Smooth muscle cell (in vitro differentiated cells): ENCODE data around the gene SLC24A4. TPM values are rescaled to one million over a fixed set of nuclear protein-coding genes. Genes with fewer than 3 reads are reported as not detected.

Experiments
- DNase-seq: peaks from one replicate; lab custom pipeline; 2025; ENCODE audit not compliant: unreplicated experiment; lab: John Stamatoyannopoulos, UW
- H2AFZ ChIP-seq: fragments of 200-600 bp; sonication (generic); 2 replicates; pipeline ENCODE4 v1.6.0; 2016; ENCODE audit warnings: antibody characterized with exemption, low read depth, mild to moderate bottlenecking
- H3F3A ChIP-seq: fragments of 200-600 bp; sonication (generic); 2 replicates; pipeline ENCODE4 v1.6.0; 2017; ENCODE audit warnings: antibody characterized with exemption, low read depth
- H3K27ac ChIP-seq: fragments of 200-600 bp; sonication (generic); 2 replicates; pipeline ENCODE4 v1.5.1; 2016; ENCODE audit warnings: low read depth, mild to moderate bottlenecking
- H3K27me3 ChIP-seq: fragments of 200-600 bp; sonication (generic); 2 replicates; pipeline ENCODE4 v1.6.1; 2016; ENCODE audit warnings: low read depth, mild to moderate bottlenecking
- H3K36me3 ChIP-seq: fragments of 200-600 bp; sonication (generic); 2 replicates; pipeline ENCODE4 v1.5.1; 2016; ENCODE audit warnings: low read depth
- H3K4me1 ChIP-seq: fragments of 200-600 bp; sonication (generic); 2 replicates; pipeline ENCODE4 v1.5.1; 2016; ENCODE audit warnings: low read depth
- H3K4me2 ChIP-seq: fragments of 200-600 bp; sonication (generic); 2 replicates; pipeline ENCODE4 v1.6.0; 2016; ENCODE audit warnings: mild to moderate bottlenecking
- H3K4me3 ChIP-seq: fragments of 200-600 bp; sonication (generic); 2 replicates; pipeline ENCODE4 v1.5.1; 2016; ENCODE audit warnings: mild to moderate bottlenecking
- H3K79me2 ChIP-seq: fragments of 200-600 bp; sonication (generic); 2 replicates; pipeline ENCODE4 v1.6.0; 2016; ENCODE audit warnings: low read depth, mild to moderate bottlenecking
- H3K9ac ChIP-seq: fragments of 200-600 bp; sonication (generic); 2 replicates; pipeline ENCODE4 v1.6.0; 2016; ENCODE audit warnings: low read depth
- H3K9me3 ChIP-seq: fragments of 200-600 bp; sonication (generic); replicated peaks from 2 replicates; pipeline ENCODE4 v1.5.1; 2016; ENCODE audit warnings: low read depth
- H4K20me1 ChIP-seq: fragments of 200-600 bp; sonication (generic); 2 replicates; pipeline ENCODE4 v1.6.0; 2016; ENCODE audit warnings: low read depth
- WGBS: methylation state at CpG from one replicate; pipeline ENCODE4 v1.1.7; 2016; ENCODE audit warnings: low lambda C conversion rate; 5-methylcytosine and 5-hydroxymethylcytosine counted together
- polyA plus RNA-seq: library from polyadenylated mRNA; unstranded; fragments of >200 nt; fragmentation: Nextera tagmentation; extraction: Ambion mirVana; gene quantifications from 2 replicates; pipeline ENCODE4 v1.2.1, GENCODE V29; 2016
- total RNA-seq: library from RNA; depleted of rRNA; stranded (reverse); fragments of >200 nt; gene quantifications from 2 replicates; pipeline ENCODE4 v1.2.3, GENCODE V29; 2014
- TF ChIP-seq, protein P1 (sequence below): fragments of 200-600 bp; sonication (generic); IDR thresholded peaks from 2 replicates; pipeline ENCODE4 v1.5.1; 2017; ENCODE audit warnings: borderline replicate concordance, mild to moderate bottlenecking, antibody characterized with exemption; ENCODE audit not compliant: insufficient read depth, poor library complexity, severe bottlenecking

The SLC24A4 gene
- total and polyA plus RNA-seq, 2 experiments from 2014 or later: 0.58 TPM; not detected in 1

DNA sequence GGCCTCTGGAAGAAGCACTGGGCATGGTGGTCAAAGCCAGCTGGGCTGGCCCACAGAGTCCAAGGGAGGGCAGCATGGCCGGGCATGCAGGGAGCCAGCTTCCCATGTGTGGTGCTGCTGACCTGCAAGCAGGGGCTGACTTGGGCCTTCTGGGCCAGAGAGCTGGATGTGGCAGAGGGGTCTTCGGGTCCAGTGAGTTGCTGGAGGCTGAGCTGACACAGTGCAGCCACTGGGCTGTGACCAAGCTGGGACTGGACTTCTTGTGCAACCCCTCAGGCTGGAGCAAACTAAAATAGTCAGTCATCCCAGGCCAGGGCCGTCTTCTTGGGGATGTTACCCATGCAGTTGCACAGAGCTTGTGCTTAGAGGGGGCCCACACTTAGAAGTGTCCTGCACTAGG is 183.3 kb downstream of the SLC24A4 start:
- no peak overlapping the region for H2AFZ ChIP-seq
- TF ChIP-seq, protein P1, sequence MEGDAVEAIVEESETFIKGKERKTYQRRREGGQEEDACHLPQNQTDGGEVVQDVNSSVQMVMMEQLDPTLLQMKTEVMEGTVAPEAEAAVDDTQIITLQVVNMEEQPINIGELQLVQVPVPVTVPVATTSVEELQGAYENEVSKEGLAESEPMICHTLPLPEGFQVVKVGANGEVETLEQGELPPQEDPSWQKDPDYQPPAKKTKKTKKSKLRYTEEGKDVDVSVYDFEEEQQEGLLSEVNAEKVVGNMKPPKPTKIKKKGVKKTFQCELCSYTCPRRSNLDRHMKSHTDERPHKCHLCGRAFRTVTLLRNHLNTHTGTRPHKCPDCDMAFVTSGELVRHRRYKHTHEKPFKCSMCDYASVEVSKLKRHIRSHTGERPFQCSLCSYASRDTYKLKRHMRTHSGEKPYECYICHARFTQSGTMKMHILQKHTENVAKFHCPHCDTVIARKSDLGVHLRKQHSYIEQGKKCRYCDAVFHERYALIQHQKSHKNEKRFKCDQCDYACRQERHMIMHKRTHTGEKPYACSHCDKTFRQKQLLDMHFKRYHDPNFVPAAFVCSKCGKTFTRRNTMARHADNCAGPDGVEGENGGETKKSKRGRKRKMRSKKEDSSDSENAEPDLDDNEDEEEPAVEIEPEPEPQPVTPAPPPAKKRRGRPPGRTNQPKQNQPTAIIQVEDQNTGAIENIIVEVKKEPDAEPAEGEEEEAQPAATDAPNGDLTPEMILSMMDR: no peak
- WGBS: 90% methylated on average over 3 of the region's 3 CpGs

DNA sequence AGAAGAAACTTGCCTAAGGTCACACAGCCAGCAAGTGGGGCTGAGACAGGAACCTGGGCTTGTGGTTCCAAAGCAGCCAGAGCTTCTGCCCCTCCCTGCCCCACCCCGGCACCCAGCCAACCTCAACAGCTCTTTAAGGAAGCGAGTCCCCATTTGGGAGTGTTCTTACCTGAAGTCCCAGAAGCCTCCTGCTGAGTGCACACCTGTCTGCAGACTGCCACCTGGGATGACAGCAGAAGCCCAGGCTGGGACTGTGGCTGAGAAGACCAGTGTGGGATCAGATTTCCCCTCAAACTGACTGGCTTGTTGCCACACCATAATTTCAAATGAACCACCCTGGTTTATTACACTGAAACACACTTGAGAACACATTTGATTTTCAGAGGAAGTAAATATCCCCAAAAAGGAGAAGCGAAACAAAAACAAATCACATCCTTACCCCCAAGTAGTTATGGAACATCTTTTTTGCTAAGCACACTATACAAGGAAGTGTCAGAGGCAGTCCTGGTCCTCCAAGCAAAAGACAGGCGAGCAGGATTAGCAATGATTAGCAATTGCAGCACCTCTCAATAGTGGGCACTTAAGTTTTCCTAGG is 184.3 kb downstream of the SLC24A4 start:
- H3K27me3 ChIP-seq: no peaks in the 10 kb centered on the region

More for the DNA sequence above, 183.3 kb downstream of the SLC24A4 start:
- Histone ChIP-seq H3K27me3 (no peaks in the 10 kb centered on the region), H4K20me1 (no peaks in the 10 kb centered on the region), H3K9me3 (no peaks in the 10 kb centered on the region), H3K79me2 (no peaks in the 10 kb centered on the region), H3K36me3 (no peaks in the 10 kb centered on the region), H3K4me3 (no peak overlapping the region), H3K27ac (no peak overlapping the region), H3K4me1 (no peaks in the 10 kb centered on the region), H3F3A (peaks cover 14% of the 10 kb centered on the region), H3K4me2 (no peak overlapping the region), H3K9ac (no peak overlapping the region)
- DNase-seq: no peak

DNA sequence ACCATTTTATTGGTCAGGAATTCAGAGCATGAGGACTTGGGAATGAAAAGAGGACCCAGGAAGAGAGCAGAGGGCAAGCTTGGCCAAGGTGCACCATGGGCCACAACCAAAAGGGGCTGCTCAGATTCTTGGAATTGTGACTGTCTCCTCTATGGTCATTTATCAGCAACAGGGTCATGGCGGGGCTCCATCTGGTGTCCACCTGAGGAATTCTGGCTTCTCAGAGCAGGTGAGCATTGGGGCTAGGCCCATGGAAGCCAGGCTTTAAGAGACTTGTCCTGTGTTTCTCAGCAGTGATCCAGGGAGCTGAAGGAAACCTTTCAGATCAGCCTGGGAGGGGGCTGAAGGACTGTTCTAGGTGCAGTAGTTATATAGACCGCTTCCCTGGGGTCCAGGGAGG is 188.0 kb downstream of the SLC24A4 start:
- H3K9me3 ChIP-seq: no peaks in the 10 kb centered on the region
- H3K4me2 ChIP-seq: peak overlapping the region; percentile 45
- no peaks in the 10 kb centered on the region for H3K36me3 ChIP-seq
- peak overlapping the region; percentile 79 for H3K9ac ChIP-seq
- no peaks in the 10 kb centered on the region for H3K4me1 ChIP-seq
- no peaks in the 10 kb centered on the region for H3F3A ChIP-seq
- no peaks in the 10 kb centered on the region for H3K79me2 ChIP-seq
- H3K27ac ChIP-seq: peak overlapping the region; percentile 92
- TF ChIP-seq, protein P1: no peak
- DNase-seq: no peak
- no peaks in the 10 kb centered on the region for H4K20me1 ChIP-seq
- 90% methylated on average over 2 of the region's 2 CpGs for WGBS
- H2AFZ ChIP-seq: no peak overlapping the region
- no peak overlapping the region for H3K4me3 ChIP-seq
- peaks cover 4% of the 10 kb centered on the region for H3K27me3 ChIP-seq

More for the DNA sequence above, 184.3 kb downstream of the SLC24A4 start:
- H2AFZ ChIP-seq: no peak overlapping the region
- H3K79me2 ChIP-seq: no peaks in the 10 kb centered on the region
- no peaks in the 10 kb centered on the region for H3K36me3 ChIP-seq
- H3K27ac ChIP-seq: no peak overlapping the region
- H3F3A ChIP-seq: peaks cover 13% of the 10 kb centered on the region
- H3K4me2 ChIP-seq: no peak overlapping the region
- H3K4me1 ChIP-seq: no peaks in the 10 kb centered on the region
- H3K9ac ChIP-seq: no peak overlapping the region
- no peak for DNase-seq
- WGBS: 91% methylated on average over 4 of the region's 4 CpGs
- no peak overlapping the region for H3K4me3 ChIP-seq
- no peaks in the 10 kb centered on the region for H3K9me3 ChIP-seq
- TF ChIP-seq, protein P1: no peak
- no peaks in the 10 kb centered on the region for H4K20me1 ChIP-seq
